ENCODE measurements around the gene TSPO.

- TF ChIP-seq, protein P1, sequence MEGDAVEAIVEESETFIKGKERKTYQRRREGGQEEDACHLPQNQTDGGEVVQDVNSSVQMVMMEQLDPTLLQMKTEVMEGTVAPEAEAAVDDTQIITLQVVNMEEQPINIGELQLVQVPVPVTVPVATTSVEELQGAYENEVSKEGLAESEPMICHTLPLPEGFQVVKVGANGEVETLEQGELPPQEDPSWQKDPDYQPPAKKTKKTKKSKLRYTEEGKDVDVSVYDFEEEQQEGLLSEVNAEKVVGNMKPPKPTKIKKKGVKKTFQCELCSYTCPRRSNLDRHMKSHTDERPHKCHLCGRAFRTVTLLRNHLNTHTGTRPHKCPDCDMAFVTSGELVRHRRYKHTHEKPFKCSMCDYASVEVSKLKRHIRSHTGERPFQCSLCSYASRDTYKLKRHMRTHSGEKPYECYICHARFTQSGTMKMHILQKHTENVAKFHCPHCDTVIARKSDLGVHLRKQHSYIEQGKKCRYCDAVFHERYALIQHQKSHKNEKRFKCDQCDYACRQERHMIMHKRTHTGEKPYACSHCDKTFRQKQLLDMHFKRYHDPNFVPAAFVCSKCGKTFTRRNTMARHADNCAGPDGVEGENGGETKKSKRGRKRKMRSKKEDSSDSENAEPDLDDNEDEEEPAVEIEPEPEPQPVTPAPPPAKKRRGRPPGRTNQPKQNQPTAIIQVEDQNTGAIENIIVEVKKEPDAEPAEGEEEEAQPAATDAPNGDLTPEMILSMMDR (IDR thresholded peaks at IDR 0.05; ENCODE audit: poor library complexity), result no peak
- no peak for TF ChIP-seq EZH2phosphoT487 (IDR thresholded peaks at IDR 0.05; ENCODE audit: low read depth, severe bottlenecking, unreplicated experiment)
Measured at GRCh38 chr22:43147821-43148220, 3.5 kb upstream of the TSPO start.
